GM12873 (cell line): ENCODE data around the gene BDNF.

Experiments used
- TF ChIP-seq, protein P1 (sequence below): IDR thresholded peaks from 2 replicates; pipeline ENCODE4 v1.5.1; 2012; ENCODE audit warnings: low read depth, mild to moderate bottlenecking, moderate library complexity, low read length, control low read depth; ENCODE audit not compliant: insufficient read depth; ENCODE audit errors: missing control alignments

Gene BDNF

DNA sequence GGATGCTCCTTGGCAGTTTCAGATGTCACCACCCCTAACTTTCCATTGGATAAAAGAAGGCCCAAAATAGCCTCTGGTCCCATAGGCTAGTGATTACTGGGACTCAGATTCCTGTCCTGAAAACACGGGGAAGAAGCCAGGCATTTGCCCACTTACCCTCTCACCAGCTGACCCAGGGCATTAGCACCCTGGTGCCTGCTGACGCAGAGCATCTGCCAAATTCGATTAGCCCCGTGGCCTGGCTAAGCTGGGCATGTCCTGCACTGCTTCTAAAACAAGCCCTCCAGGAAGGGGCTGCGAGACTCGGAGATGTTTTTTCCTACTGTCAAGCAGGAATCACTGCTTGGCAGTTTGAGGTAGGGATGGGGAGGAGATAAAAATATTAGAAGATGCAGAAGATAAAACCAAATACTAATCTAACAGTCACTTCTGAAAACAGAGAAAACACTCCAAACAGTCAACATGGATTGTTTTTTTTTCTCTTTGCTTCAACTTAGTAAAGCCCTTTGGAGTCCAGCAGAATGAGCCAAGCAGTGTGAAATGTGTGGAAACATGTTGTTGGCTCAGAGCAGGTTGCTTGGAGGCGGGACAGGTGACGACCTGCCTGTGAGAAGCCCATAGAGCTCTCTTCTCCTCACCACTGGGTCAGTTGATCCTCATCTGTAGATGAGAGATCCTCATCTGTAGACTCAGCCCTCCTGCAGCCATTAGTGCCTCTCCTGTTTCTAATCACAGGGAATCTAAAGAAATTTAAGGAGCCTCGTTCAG, 54.0 kb downstream of the BDNF start:
- TF ChIP-seq, protein P1, sequence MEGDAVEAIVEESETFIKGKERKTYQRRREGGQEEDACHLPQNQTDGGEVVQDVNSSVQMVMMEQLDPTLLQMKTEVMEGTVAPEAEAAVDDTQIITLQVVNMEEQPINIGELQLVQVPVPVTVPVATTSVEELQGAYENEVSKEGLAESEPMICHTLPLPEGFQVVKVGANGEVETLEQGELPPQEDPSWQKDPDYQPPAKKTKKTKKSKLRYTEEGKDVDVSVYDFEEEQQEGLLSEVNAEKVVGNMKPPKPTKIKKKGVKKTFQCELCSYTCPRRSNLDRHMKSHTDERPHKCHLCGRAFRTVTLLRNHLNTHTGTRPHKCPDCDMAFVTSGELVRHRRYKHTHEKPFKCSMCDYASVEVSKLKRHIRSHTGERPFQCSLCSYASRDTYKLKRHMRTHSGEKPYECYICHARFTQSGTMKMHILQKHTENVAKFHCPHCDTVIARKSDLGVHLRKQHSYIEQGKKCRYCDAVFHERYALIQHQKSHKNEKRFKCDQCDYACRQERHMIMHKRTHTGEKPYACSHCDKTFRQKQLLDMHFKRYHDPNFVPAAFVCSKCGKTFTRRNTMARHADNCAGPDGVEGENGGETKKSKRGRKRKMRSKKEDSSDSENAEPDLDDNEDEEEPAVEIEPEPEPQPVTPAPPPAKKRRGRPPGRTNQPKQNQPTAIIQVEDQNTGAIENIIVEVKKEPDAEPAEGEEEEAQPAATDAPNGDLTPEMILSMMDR, result no peak

GRCh38 chr11:27642954-27643353, 57.3 kb downstream of the BDNF start:
- TF ChIP-seq, protein P1, result no peak

DNA sequence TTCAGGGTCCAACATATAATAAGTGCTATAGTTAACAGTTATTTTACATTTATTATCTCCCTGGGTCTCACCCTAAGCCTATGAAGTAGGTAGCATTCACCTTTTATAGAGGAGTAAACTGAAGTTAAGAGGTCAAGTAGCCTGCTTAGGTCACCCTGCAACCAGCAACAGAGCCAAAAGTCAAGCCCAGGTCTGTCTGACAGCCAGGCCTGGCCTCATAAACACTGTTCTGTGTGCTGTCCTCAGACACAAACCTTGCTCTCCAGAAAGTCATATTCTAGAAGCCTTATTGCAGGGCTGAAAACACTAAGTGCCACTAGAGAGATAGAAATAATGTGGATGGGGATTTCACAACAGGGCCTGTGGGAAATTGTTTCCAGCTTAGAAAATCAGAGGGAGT, 59.3 kb downstream of the BDNF start:
- TF ChIP-seq, protein P1, result no peak

DNA sequence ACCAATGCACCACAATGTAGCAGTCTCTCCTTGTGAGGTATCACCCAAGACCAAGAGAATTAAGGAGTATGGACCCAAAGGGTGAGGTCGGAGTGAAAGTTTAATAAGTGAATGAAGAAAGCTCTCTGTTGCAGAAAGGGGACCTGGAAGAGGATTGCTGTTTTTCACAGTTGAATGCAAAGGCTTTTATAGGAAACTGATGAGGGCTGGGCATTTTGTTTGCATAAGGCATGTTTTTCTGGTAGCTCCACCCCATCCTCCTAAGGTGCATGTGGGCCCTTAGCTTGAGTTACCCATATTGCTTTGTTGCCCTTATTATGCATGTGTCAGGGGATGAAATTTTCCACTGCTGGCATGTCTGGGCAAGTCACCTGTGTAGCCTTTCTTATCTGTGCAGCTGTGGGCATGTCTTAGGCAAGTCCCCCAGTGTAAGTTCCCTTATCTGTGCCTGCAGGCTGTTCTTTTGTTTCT, 64.7 kb downstream of the BDNF start:
- TF ChIP-seq, protein P1, result no peak

- TF ChIP-seq, protein P1, result no peak
These were observed 72.3 kb downstream of the BDNF start for GRCh38 chr11:27627979-27628378.

GRCh38 chr11:27626938-27627586, 73.2 kb downstream of the BDNF start:
- TF ChIP-seq, protein P1, result no peak

GRCh38 chr11:27626269-27626937, 73.9 kb downstream of the BDNF start:
- TF ChIP-seq, protein P1, result no peak
